A549 (cell line): ENCODE measurements around the gene ANKRD13D. TPM values are rescaled to one million over a fixed set of nuclear protein-coding genes. Genes with fewer than 3 reads are reported as not detected.
A peak's percentile ranks its signal among the peaks of the same experiment; 100 is the strongest.

Experiments used
- ATAC-seq, 2 experiments: fragments of 200-7000 bp in 1 of 2; fragments of >200 bp in 1 of 2; cut with Nextera tagmentation in 1 of 2; cut with Tn5 transposase in 1 of 2; 3 replicates each; pipeline versions ENCODE4 v1.8.0 to v1.9.1; 2018 to 2020; ENCODE audit warnings: mild to moderate bottlenecking in 1 of 2, moderate library complexity in 1 of 2
- CTCF ChIA-PET: fragments of 300-600 bp; sonication (Branson Sonifier 250); formaldehyde crosslinking; extraction: SDS; loops from one replicate; lab custom pipeline; 2021; ENCODE audit warnings: antibody characterized with exemption, inconsistent platforms; lab: Yijun Ruan, JAX
- POLR2A ChIA-PET: fragments of 350-600 bp; formaldehyde crosslinking; extraction: SDS; loops from one replicate; lab custom pipeline; 2021; ENCODE audit warnings: antibody characterized with exemption, inconsistent platforms; lab: Yijun Ruan, JAX
- DNase-seq, 2 experiments: peaks; one replicate each; pipeline versions ENCODE4 v3.0.0 to v3.0.0-alpha.2; 2011 to 2016; ENCODE audit warnings: low read depth in 1 of 2, low spot score in 1 of 2
- FAIRE-seq: peaks from 2 replicates; lab custom pipeline; 2011; peaks lifted over from hg19 to GRCh38; lab: Jason Lieb, UNC
- H3K27ac ChIP-seq, 2 experiments: fragments of >200 bp; sonication (Bioruptor Twin); formaldehyde crosslinking; 3 replicates each; pipeline ENCODE4 v1.5.1; 2016 to 2017
- H3K4me1 ChIP-seq: fragments of >200 bp; sonication (Bioruptor Twin); formaldehyde crosslinking; 3 replicates; pipeline ENCODE4 v1.6.1; 2016
- H3K4me2 ChIP-seq: fragments of >200 bp; sonication (Bioruptor Twin); formaldehyde crosslinking; 3 replicates; pipeline ENCODE4 v1.6.1; 2016
- H3K4me3 ChIP-seq: fragments of >200 bp; sonication (Bioruptor Twin); formaldehyde crosslinking; 3 replicates; pipeline ENCODE4 v1.5.1; 2016
- H3K9me3 ChIP-seq: fragments of >200 bp; sonication (Bioruptor Twin); formaldehyde crosslinking; 3 replicates; pipeline ENCODE4 v1.6.1; 2016
- BHLHE40 ChIP-seq: IDR thresholded peaks from 2 replicates; pipeline ENCODE4 v1.6.1; 2012; ENCODE audit warnings: low read depth, low read length, inconsistent platforms
- CBX2 ChIP-seq: fragments of 200-600 bp; sonication (generic); IDR thresholded peaks from 2 replicates; pipeline ENCODE4 v1.6.1; 2016; ENCODE audit warnings: low read depth, mild to moderate bottlenecking, borderline replicate concordance
- CBX8 ChIP-seq: fragments of 200-600 bp; sonication (generic); IDR thresholded peaks from 2 replicates; pipeline ENCODE4 v1.6.1; 2016
- EHF ChIP-seq: fragments of 250-450 bp; sonication (Bioruptor Pico); IDR thresholded peaks from 2 replicates; pipeline ENCODE4 v1.5.0; 2020; ENCODE audit warnings: mild to moderate bottlenecking
- EHMT2 ChIP-seq: fragments of 200-600 bp; sonication (generic); IDR thresholded peaks from 2 replicates; pipeline ENCODE4 v1.6.1; 2016; ENCODE audit warnings: antibody characterized with exemption, low read depth, mild to moderate bottlenecking, moderate library complexity
- ESRRA ChIP-seq: fragments of 150-350 bp; IDR thresholded peaks from 2 replicates; pipeline ENCODE4 v1.6.1; 2014; ENCODE audit warnings: mild to moderate bottlenecking, low read length, borderline replicate concordance
- HDAC2 ChIP-seq: fragments of 200-600 bp; sonication (generic); IDR thresholded peaks from 2 replicates; pipeline ENCODE4 v1.6.1; 2016
- KDM1A ChIP-seq: fragments of 200-600 bp; sonication (generic); IDR thresholded peaks from 2 replicates; pipeline ENCODE4 v1.6.1; 2016; ENCODE audit warnings: low read depth, mild to moderate bottlenecking
- KDM5A ChIP-seq: fragments of 200-600 bp; sonication (generic); IDR thresholded peaks from 2 replicates; pipeline ENCODE4 v1.6.1; 2016; ENCODE audit warnings: antibody characterized with exemption, mild to moderate bottlenecking
- MAZ ChIP-seq: fragments of 150-350 bp; IDR thresholded peaks from 2 replicates; pipeline ENCODE4 v1.6.1; 2014; ENCODE audit warnings: antibody characterized with exemption, low read depth, low read length, borderline replicate concordance
- MYC ChIP-seq: IDR thresholded peaks from 2 replicates; pipeline ENCODE4 v1.6.1; 2012; ENCODE audit warnings: mild to moderate bottlenecking, inconsistent platforms, low read length, improper control_type of control experiment, borderline replicate concordance
- NFE2L2 ChIP-seq: fragments of 150-350 bp; conservative IDR thresholded peaks from 2 replicates; pipeline ENCODE4 v1.6.1; 2014; ENCODE audit warnings: low read length
- POLR2A ChIP-seq: IDR thresholded peaks from 2 replicates; pipeline ENCODE4 v1.6.1; 2012; ENCODE audit warnings: mild to moderate bottlenecking, low read length
- RCOR1 ChIP-seq: fragments of 150-350 bp; IDR thresholded peaks from 2 replicates; pipeline ENCODE4 v1.6.1; 2014; ENCODE audit warnings: antibody characterized with exemption, low read length, low read depth
- SREBF2 ChIP-seq: fragments of 450-650 bp; IDR thresholded peaks from 2 replicates; pipeline ENCODE4 v1.6.1; 2014; ENCODE audit warnings: mild to moderate bottlenecking, moderate library complexity
- TFCP2L1 ChIP-seq: fragments of 250-450 bp; sonication (Bioruptor Pico); IDR thresholded peaks from 2 replicates; pipeline ENCODE4 v1.5.0; 2021; ENCODE audit warnings: mild to moderate bottlenecking
- ZFP36 ChIP-seq: fragments of 450-650 bp; IDR thresholded peaks from 2 replicates; pipeline ENCODE4 v1.6.1; 2014; ENCODE audit warnings: borderline replicate concordance; ENCODE audit not compliant: partially characterized antibody
- ZSCAN20 ChIP-seq: fragments of 250-450 bp; sonication (Bioruptor Pico); IDR thresholded peaks from 2 replicates; pipeline ENCODE4 v1.8.0; 2022; ENCODE audit warnings: mild to moderate bottlenecking, moderate library complexity
- WGBS: methylation state at CpG from one replicate; pipeline ENCODE4 v1.1.6; 2017; ENCODE audit errors: missing lambda C conversion rate; 5-methylcytosine and 5-hydroxymethylcytosine counted together
- polyA plus RNA-seq, 4 experiments: library from polyadenylated mRNA; depleted of rRNA in 3 of 4; stranded (reverse); fragments of >200 nt; fragmentation: RNase III in 1 of 4; extraction: RNeasy Plus Mini Kit Qiagen cat#74134 plus additional on column Dnase treatment in 1 of 4; gene quantifications; 2 replicates in 3 of 4; 3 replicates in 1 of 4; pipeline ENCODE4 v1.2.3, GENCODE V29; 2011 to 2017
- TF ChIP-seq, protein P1 (sequence below): fragments of 150-350 bp; IDR thresholded peaks from 2 replicates; pipeline ENCODE4 v1.6.1; 2014; ENCODE audit warnings: low read depth, mild to moderate bottlenecking, low read length
- TF ChIP-seq, protein P2 (sequence below): IDR thresholded peaks from 2 replicates; pipeline ENCODE4 v1.6.1; 2012
- TF ChIP-seq, protein P3 (sequence below): IDR thresholded peaks from 2 replicates; pipeline ENCODE4 v1.6.1; 2012; ENCODE audit warnings: low read depth, borderline replicate concordance
- TF ChIP-seq, protein P4 (sequence below): IDR thresholded peaks from 2 replicates; pipeline ENCODE4 v1.6.1; 2012
- TF ChIP-seq, protein P5 (sequence below): fragments of 200-600 bp; sonication (generic); IDR thresholded peaks from 2 replicates; pipeline ENCODE4 v1.6.1; 2016; ENCODE audit warnings: antibody characterized with exemption, mild to moderate bottlenecking, moderate library complexity
- TF ChIP-seq, protein P6 (sequence below): fragments of 450-650 bp; IDR thresholded peaks from 2 replicates; pipeline ENCODE4 v1.6.1; 2014; ENCODE audit warnings: antibody characterized with exemption

The ANKRD13D gene
- polyA plus RNA-seq, 2 of the 4 experiments (the other 2 are of a cell fraction) = 17.0 to 24.2 TPM

DNA sequence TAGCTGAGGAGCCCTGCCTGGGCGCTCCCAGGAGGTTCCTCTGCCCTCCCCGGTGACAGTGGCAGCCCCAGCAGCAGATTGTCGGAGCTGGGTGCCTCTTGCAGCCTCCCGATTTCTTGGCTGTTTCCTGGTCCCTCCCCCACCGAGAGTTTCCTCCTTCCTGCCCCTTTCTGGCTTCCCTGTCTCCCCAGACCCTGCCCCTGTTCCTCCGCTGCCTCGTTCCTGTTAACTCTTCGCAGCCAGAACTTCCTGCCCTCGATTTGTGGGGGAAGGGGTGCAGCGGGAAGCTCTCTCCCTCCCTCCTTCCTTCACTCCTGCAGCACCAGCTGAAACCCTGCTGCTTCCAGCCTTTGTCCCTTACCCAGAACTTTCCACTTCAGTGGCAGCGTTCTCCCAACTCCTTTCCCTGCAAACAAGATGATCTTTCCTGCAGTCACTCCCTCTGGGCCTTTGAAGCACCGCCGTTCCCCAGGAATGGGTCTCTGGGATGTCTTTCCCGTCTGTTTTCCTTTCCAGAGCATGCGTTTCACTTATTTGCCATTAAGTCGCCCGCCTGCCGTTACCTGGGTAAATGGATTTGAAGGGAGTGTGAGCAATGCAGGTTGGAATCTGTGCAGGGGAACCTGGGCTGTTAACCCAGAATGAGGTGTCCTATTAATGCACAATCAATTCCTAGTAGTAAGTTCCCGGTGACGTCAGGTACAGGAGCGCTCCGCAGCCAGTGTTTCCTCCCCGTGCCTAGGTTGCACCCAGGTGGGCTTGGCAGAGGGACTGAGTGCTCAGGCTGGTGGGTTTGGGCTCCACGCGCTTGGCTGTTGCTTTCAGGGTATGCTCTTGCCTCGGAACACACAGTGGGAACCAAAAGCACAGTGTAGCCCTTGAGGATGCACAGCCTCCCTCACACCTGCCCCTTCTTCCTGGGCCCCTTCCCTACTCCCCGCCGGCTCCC lies 18.6 kb upstream of the ANKRD13D start:
- FAIRE-seq (no peak), ATAC-seq (no peak), DNase-seq (no peak)
- TF ChIP-seq POLR2A = no peak
- no peak for TF ChIP-seq BHLHE40
- TF ChIP-seq ESRRA = no peak
- no peak for TF ChIP-seq MYC
- no peak for TF ChIP-seq KDM5A
- TF ChIP-seq, protein P1, sequence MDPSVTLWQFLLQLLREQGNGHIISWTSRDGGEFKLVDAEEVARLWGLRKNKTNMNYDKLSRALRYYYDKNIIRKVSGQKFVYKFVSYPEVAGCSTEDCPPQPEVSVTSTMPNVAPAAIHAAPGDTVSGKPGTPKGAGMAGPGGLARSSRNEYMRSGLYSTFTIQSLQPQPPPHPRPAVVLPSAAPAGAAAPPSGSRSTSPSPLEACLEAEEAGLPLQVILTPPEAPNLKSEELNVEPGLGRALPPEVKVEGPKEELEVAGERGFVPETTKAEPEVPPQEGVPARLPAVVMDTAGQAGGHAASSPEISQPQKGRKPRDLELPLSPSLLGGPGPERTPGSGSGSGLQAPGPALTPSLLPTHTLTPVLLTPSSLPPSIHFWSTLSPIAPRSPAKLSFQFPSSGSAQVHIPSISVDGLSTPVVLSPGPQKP = no peak
- no peak for TF ChIP-seq RCOR1
- WGBS = 84% methylated on average over 28 of the region's 28 CpGs
- Histone ChIP-seq H3K4me1 (peaks cover 21% of the 10 kb centered on the region; the same call in 2 of the 3 replicates), H3K27ac (peak overlapping the region in 1 of 2 experiments; percentile 21; a peak in 2 of 6 replicates), H3K9me3 (no peaks in the 10 kb centered on the region), H3K4me2 (no peak overlapping the region), H3K4me3 (no peak overlapping the region)
- POLR2A ChIA-PET = interaction anchor here (0.5 to 1.9 kb wide), 2 partner anchors 18 to 105 kb away, joined by 4 to 6 read pairs; partner anchors contain the start of gene ANKRD13D
- CTCF ChIA-PET = interaction anchor here (0.6 to 4.1 kb wide), 8 partner anchors 8 to 392 kb away, joined by 4 to 34 read pairs (median 6); partner anchors contain the start of gene ANKRD13D

DNA sequence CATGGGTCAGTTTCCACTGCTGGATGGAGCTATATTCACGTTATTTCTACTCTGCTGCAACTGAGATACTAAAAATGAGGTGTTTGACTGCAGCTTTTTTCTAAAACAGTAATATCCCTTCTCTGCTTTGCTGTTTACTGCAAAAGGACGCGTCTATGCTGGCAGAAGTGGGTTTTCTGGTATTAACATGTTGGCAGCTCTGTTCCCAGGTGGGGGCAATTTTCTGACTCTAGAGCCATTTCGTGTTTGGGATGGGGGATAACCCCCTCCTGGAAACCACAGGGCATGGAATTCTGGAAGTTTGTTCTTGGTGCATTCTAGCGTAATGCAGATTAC lies 17.9 kb upstream of the ANKRD13D start:
- H3K4me1 ChIP-seq = peaks cover 17% of the 10 kb centered on the region; the same call in 2 of the 3 replicates
- no peak overlapping the region for H3K27ac ChIP-seq
- DNase-seq (no peak), ATAC-seq (no peak), FAIRE-seq (no peak)
- H3K9me3 ChIP-seq = no peaks in the 10 kb centered on the region
- TF ChIP-seq BHLHE40 (no peak), ZFP36 (no peak), CBX2 (no peak), SREBF2 (no peak)
- TF ChIP-seq, protein P2, sequence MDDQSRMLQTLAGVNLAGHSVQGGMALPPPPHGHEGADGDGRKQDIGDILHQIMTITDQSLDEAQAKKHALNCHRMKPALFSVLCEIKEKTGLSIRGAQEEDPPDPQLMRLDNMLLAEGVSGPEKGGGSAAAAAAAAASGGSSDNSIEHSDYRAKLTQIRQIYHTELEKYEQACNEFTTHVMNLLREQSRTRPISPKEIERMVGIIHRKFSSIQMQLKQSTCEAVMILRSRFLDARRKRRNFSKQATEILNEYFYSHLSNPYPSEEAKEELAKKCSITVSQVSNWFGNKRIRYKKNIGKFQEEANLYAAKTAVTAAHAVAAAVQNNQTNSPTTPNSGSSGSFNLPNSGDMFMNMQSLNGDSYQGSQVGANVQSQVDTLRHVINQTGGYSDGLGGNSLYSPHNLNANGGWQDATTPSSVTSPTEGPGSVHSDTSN = no peak
- TF ChIP-seq, protein P3, sequence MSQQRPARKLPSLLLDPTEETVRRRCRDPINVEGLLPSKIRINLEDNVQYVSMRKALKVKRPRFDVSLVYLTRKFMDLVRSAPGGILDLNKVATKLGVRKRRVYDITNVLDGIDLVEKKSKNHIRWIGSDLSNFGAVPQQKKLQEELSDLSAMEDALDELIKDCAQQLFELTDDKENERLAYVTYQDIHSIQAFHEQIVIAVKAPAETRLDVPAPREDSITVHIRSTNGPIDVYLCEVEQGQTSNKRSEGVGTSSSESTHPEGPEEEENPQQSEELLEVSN = no peak
- POLR2A ChIA-PET = interaction anchor here (1.9 kb wide), 1 partner anchor 17 kb away, joined by 6 read pairs; the partner anchor contains the start of gene ANKRD13D
- H3K4me3 ChIP-seq = no peak overlapping the region
- 88% methylated on average over 5 of the region's 5 CpGs for WGBS
- CTCF ChIA-PET = interaction anchor here (0.6 to 4.1 kb wide), 7 partner anchors 9 to 392 kb away, joined by 4 to 34 read pairs (median 5); partner anchors contain the start of gene ANKRD13D
- no peak overlapping the region for H3K4me2 ChIP-seq

DNA sequence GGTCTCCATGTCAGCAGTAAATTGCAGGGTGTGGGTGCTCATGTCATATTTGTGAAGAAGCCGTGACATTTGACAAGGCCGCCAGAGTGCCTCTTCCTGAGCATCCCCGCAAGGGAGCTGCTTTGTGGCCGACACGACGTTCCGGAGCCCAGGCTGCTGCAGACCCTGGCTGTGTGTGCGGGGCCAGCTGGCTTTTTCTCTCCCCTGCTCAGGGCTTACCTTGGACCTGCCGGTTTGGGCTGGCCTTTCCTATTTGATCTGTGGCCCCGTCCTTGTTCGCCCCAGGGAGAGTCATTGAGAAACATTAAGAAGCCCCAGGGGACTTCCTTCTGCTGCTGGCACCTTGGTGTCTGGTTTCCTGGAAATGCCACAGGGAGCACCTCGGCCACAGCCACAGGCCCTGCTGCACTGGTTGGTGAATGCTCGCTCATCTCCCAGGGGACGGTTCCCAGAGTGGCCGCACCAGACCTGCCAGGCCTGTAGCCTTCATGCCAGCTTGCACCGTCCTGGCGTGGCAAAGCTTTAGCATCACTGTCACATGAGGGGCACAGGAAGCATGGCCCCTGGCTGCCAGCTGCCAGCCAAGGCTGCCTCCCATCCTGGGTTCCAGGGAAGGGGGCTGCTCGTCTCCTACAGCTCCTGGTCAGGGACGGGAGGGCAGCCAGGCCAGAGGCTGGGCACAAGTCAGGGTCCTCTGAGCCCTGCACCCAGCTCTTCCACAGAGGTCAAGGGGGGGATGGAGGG lies 17.4 kb upstream of the ANKRD13D start:
- H3K4me1 ChIP-seq = peaks cover 17% of the 10 kb centered on the region; the same call in 2 of the 3 replicates
- CTCF ChIA-PET = interaction anchor here (0.5 to 4.1 kb wide), 10 partner anchors 9 to 391 kb away, joined by 3 to 34 read pairs (median 4); partner anchors contain the start of genes ANKRD13D and SSH3
- POLR2A ChIA-PET = interaction anchor here (1.9 kb wide), 1 partner anchor 17 kb away, joined by 6 read pairs; the partner anchor contains the start of gene ANKRD13D
- H3K27ac ChIP-seq = no peak overlapping the region
- 95% methylated on average over 18 of the region's 19 CpGs for WGBS
- no peak for DNase-seq
- ATAC-seq = no peak
- no peak overlapping the region for H3K4me3 ChIP-seq
- H3K4me2 ChIP-seq = no peak overlapping the region
- FAIRE-seq = no peak
- TF ChIP-seq EHF (no peak), HDAC2 (no peak), BHLHE40 (no peak), KDM1A (no peak), ZSCAN20 (CRISPR knock-in tag) (no peak), NFE2L2 (no peak), MAZ (no peak), TFCP2L1 (CRISPR knock-in tag) (no peak), EHMT2 (no peak), CBX8 (no peak)
- TF ChIP-seq, protein P4, sequence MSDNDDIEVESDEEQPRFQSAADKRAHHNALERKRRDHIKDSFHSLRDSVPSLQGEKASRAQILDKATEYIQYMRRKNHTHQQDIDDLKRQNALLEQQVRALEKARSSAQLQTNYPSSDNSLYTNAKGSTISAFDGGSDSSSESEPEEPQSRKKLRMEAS = no peak
- TF ChIP-seq, protein P5, sequence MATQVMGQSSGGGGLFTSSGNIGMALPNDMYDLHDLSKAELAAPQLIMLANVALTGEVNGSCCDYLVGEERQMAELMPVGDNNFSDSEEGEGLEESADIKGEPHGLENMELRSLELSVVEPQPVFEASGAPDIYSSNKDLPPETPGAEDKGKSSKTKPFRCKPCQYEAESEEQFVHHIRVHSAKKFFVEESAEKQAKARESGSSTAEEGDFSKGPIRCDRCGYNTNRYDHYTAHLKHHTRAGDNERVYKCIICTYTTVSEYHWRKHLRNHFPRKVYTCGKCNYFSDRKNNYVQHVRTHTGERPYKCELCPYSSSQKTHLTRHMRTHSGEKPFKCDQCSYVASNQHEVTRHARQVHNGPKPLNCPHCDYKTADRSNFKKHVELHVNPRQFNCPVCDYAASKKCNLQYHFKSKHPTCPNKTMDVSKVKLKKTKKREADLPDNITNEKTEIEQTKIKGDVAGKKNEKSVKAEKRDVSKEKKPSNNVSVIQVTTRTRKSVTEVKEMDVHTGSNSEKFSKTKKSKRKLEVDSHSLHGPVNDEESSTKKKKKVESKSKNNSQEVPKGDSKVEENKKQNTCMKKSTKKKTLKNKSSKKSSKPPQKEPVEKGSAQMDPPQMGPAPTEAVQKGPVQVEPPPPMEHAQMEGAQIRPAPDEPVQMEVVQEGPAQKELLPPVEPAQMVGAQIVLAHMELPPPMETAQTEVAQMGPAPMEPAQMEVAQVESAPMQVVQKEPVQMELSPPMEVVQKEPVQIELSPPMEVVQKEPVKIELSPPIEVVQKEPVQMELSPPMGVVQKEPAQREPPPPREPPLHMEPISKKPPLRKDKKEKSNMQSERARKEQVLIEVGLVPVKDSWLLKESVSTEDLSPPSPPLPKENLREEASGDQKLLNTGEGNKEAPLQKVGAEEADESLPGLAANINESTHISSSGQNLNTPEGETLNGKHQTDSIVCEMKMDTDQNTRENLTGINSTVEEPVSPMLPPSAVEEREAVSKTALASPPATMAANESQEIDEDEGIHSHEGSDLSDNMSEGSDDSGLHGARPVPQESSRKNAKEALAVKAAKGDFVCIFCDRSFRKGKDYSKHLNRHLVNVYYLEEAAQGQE = no peak
- TF ChIP-seq, protein P6, sequence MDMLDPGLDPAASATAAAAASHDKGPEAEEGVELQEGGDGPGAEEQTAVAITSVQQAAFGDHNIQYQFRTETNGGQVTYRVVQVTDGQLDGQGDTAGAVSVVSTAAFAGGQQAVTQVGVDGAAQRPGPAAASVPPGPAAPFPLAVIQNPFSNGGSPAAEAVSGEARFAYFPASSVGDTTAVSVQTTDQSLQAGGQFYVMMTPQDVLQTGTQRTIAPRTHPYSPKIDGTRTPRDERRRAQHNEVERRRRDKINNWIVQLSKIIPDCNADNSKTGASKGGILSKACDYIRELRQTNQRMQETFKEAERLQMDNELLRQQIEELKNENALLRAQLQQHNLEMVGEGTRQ = no peak
- H3K9me3 ChIP-seq = no peaks in the 10 kb centered on the region
